HG03159 (cell line): ENCODE data around the gene PKP2.
"Not testable (repeated sequence)": the region's sequence is repeated elsewhere in the genome, so short reads cannot be mapped to it uniquely, and the experiment has no call there.

ENCODE experiments used
- ATAC-seq: cut with Tn5 transposase; IDR thresholded peaks from one replicate; pipeline ENCODE4 v1.9.1; 2021; ENCODE audit warnings: mild to moderate bottlenecking, moderate library complexity; ENCODE audit not compliant: unreplicated experiment

Gene PKP2

DNA sequence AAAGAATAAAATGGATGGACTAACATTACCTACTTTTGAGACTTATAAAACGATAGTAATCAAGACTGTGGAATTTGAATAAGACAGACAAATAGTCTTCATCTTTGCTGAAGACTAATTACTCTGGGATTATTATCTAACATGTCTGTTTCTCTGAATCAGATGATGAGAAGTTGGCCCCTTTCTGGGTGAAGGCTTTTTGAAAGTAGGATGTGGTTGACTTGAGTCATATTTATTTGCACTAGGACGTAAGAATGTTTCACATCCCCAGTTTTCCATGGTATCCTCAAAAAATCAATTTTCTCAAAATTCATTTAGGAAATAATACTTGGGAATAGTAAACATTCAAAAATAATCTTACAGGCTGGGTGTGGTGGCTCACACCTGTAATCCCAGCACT is 31.8 kb downstream of the PKP2 start:
- ATAC-seq, result no peak

DNA sequence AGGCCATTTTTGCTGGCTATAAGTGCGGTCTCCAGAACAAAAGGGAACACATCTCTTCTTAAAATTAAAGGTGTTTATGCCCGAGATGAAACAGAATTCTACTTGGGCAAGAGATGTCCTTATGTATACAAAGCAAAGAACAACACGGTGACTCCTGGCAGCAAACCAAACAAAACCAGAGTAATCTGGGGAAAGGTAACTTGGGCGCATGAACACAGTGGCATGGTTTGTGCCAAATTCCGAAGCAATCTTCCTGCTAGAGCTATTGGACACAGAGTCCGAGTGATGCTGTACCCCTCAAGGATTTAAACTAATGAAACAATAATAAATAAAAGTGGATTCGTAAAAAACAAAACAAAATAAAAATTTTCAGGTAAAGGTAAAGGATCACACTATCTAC is 33.4 kb downstream of the PKP2 start:
- no peak for ATAC-seq

DNA sequence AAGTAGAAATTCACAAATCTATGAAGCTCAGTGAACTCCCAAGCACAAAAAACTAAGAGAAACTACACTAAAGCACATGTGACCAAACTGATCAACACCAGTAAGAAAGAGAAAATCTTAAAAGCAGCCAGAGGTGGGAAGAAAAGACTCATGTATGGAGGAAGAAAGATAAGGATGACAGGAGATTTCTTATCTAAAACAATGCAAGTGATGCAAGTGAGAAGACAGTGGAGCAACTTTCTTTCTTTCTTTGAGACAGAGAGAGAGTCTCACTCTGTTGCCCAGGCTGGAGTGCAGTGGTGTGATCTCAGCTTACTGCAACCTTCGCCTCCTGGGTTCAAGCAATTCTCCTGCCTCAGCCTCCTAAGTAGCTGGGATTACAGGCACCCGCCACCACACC is 34.9 kb downstream of the PKP2 start:
- not testable (repeated sequence) for ATAC-seq

DNA sequence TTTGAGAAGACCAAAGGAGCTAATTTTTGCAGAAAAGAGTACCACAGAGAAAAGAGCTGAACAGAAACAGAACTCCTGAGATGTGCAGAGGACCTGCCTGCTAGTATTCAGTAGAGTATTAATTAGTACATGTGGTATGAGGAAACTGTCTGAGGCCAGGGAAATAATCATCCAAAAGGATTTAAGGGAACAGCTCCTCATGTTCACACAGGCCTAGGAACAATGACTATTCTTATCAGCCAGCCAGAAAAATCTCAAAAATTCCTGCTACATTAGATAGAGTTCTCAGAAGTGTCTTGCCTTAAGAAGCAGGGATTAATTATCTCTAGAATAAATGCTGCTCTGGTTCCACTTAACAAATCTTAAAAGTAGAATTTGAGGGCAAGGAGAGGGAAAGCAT is 36.4 kb downstream of the PKP2 start:
- ATAC-seq, result no peak

DNA sequence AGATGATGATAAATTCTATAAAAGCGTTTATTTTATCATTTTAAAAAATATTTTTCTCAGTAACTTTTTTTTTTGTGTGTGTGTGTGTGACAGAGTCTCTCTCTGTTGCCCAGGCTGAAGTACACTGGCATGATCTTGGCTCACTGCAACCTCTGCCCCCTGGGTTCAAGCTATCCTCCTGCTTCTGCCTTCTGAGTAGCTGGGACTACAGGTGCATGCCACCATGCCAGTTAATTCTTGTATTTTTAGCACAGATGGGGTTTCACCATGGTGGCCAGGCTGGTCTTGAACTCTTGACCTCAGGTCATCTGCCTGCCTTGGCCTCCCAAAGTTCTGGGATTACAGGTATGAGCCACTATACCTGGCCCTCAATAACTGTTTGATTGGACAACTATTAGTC is 37.2 kb downstream of the PKP2 start:
- ATAC-seq, result no peak

DNA sequence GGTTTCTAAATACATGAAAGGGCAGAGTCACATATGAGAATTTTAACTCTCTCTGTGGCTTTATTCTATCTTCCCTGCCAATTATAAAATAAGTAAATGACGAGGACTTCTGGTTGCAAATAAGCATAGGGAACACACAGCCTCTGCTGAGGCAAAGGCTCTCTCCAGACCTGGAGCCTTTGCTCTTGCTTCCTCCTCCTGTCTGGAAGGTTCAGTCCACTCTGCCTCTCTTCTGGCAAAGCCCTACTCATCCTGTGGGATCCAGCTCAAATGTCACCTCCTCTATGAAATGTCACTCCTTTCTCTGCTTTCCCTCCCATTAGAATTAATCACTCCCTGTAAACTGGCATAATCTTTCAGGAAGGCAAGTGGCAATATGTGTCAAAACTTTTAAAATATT is 41.9 kb downstream of the PKP2 start:
- no peak for ATAC-seq

DNA sequence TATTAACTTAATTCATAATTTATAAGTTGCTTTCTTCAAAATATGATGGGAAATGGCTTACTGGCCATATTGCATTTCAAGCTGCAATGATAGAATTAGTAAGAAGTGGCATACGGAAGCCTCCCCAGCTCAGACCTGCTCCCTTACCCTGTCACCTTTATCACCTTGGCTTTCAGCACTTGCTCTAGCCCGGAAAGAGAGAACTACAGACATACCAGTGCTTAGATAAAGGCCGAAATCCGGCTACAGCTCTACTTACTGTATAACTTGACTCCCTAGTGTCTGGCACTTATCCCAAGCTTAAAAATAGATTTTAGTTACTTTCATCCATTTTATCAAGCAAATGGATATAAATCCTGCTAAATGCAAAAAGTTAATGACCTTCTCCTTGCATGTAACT is 42.5 kb downstream of the PKP2 start:
- no peak for ATAC-seq

DNA sequence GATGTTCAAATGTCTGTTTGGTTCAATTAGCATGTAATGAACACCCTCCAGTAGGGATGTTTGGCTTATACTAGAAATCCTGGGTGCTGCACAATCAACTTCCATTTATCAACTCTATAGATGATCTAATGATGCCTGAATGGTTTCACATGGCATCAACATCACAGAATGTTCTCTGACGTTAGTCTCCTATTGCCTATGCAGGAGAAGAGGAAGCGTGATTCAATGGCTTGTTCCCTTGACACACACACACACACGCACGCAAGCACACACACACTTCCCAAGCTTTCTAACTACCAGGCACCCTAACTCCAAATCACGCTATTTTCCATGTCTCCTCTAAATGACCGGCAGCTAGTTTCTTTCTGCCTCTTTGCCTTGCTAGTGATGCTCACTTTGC is 49.3 kb downstream of the PKP2 start:
- no peak for ATAC-seq

DNA sequence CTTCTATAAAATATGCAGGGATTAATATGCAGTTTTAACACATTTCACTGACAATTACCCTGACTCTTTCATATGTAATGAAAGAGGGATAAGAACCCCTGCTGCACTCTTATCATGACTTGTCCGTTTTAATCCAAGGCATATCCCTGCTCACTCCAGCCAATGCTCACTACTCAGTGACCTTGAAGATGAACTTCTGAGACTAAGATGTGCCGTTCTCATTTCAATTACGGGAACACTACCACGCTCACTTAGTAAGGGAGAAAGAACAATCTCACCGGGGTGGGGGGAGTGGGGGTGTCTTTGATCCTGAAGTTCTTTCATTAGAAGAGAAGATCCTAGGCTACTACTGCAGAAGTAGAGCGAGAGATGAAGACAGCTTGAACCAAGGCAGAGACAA is 50.5 kb downstream of the PKP2 start:
- ATAC-seq, result no peak

DNA sequence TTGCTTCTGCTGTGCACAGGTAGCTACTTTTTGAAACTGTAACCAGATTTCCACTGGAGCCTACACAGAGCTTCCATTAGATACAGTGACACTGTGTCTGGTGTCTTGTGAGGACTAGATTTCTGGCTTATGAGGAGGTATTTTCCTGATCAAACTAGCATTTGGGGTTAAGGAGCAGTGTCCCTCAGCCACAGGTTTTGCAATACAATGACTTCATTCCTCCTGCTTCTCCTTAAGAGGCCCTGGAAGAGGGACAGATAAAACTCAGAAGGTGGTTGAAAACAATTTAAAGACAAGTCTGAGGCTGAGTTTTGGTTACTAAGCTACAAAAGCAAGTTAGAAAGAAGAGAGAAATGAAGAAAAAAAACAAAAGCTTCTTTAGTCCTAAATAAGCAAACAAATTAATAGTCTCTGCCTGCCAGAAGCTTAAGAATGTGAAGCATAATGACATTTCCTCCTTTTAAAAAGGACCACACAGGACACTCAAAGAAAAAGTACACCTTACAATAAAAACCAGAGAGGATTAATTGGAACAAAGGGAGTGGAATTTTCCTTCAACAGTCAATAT is 53.0 kb downstream of the PKP2 start:
- no peak for ATAC-seq

DNA sequence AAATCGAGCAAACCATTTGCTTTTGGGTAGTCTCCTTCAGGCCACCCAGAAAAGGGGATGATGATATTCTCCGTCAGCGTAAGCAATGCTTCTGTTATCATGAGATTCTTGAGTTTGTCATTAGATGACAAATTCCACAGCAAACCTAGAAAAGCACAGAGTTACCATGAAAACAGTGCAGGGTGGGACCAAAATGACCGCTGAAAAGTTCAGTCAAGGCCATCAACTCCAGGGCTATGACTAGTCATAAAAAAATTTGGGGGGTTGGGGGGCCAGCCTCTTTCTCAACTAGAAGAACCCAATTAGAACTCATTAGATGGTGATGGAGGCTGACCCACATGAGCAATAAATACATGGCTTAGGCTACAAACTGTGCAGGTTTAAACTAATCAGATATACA is 55.5 kb downstream of the PKP2 start:
- no peak for ATAC-seq

DNA sequence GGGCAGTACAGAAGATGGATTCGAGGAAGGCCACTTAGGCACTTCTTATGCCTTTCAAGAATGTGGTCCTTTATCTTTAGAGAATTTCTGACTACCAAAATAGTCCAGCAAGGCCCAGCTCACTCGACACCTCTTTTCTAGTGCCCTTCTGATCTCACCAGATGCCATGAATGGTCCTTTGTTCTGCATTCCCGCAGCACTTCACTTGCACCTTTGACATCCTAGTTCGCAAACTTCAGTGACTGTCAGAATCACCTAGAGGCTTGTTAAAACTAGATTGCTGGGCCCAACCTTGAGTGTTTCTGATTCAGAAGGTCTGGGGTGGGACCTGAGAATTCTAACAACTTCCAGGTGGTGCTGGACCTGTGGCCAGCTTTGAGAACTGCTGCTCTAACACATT is 56.7 kb downstream of the PKP2 start:
- no peak for ATAC-seq

DNA sequence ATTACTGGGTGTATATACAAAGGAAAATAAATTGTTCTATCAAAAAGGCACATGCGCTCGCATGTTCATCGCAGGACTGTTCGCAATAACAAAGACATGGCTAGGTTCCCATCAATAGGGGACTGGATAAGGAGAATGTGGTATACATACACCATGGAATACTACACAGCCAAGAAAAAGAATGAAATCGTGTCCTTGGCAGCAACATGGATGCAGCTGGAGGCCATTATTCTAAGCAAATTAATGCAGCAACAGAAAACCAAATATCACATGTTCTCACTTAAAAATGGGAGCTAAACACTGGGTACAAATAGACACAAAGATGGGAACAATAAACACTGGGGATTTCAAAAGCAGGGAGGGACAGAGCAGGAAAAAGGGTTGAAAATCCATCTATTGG is 58.6 kb downstream of the PKP2 start:
- no peak for ATAC-seq

DNA sequence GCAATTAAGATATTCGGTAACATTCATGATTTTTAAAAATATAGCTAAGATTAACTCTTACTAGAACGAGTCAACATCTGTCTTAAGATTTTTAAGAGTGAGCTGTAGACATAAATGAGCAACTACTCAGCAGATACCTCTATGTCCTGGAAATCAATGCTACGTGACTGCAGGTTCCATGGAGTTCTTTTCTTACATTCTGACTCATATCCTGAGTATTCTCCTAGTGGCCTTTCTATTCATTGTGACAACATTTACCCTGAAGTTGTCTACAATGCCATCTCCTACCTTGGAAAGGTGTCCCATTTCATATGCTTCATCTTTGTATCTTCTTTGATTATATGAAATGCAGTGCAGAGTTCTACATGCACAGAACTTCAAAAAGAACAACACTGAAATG is 59.9 kb downstream of the PKP2 start:
- no peak for ATAC-seq

DNA sequence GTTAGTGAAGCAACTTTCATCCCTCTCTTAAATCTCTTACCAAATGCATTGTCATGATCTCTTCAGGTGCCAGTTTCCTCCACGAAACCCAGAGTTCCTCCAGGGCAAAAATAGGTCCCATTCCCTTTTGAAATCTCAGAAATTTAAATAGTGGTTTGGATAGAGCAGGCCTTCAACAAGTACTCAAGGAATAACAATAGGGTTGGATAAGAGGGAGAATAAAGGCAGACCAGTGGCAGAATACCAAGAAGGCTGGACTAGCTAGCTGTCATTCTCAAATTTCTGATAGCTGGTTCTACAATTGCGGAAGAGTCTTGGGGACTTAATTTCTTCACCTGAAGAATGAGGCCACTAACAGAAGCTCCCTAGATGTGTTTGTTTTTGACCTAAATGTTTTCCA is 62.5 kb downstream of the PKP2 start:
- no peak for ATAC-seq

DNA sequence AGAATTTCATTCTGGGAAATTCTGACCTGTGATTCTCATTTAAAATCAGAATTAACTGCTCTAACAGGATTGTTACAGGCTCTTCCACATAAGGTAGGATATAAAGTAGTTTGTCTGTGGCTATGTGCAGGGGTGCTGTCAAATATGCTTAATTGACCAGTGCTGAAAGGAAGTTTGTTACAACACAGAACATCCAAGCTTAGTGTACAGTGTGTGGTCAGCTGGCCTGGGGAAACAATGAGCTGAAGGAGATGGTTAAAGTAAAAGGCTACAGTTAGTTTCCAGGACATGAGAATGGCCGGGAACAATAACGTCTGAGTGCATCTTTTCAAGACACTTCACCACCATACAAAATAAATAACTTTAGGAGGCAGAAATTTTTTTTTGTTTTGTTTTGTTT is 68.0 kb downstream of the PKP2 start:
- no peak for ATAC-seq

DNA sequence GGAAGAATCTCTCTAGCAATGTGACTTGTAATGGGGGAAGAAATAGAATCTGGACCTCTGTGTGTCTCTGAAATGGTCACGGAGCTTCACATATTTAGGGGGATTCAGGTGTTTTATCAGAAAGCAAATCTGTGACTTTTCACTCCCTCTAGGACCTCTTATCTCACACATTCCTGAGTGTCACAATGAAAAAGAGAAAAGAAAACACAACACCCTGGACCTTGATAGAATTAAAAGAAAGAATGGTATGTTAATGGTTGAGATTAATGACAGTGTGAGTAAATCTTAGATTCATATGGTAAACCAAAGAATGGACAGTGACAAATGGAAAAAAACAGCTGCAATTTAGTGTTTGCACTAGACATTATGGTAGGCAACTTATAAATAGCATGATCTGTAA is 68.5 kb downstream of the PKP2 start:
- no peak for ATAC-seq

DNA sequence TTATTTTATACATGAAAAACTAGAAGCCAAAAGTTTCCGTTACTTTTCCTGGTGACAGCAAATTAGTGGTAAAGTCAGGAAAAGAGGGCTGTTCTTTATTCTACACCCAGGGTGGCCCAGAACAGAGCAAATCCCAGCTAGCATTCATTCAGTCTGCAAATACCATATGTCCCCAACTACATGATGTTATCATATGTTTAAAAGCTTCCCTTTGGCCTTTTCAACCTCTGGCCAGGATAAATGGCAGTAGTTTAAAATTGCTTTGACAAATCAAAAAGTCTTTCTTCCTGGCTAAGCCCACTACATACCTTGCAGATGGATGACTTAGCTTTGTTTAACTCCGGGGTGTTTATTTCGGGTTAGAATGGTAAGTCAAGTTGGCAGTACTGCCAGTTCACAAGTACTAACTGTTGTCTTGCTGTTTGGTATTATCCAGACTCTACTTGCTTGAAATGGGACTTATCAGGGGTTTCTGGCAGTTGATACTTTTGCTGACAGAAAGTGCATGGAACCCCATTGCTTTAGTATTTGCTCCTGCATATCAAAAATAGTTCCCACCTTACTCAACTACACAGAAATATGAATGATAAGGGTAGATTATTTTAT is 69.7 kb downstream of the PKP2 start:
- no peak for ATAC-seq

DNA sequence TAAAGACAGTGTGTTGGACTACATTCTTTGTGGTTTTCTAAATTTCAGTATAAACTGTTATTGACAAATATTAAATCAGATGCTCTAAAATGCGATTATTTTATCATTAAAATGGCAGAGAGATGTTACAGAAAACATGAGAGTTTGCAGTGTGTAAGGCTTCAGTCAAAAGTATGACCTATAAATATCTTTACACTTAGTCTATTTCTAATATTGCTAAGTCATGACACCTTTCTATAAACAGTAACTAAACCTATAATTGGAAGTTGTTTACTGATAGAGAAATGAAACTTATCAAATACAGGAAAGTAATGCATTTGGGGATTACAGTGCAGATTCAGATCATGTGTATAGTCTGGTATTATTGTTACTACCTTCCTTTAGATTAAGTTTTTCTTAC is 72.0 kb downstream of the PKP2 start:
- no peak for ATAC-seq

DNA sequence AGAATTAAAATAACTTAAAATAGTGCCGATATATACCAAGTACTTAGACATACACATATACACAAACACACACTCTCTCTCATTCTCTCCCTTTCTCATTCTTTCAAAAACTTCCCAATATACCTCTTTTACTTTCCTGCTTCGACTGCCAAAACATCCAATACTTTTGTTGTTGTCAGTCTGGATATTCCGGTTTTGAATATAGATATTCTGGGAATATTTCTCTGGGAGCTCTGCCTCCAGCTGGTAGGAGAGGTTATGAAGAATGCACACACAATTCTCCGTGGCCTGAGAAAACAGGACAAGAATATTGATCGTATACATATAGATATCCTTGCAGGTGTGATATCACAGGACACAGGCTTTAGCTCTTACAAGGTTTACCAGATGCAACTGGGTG is 74.2 kb downstream of the PKP2 start:
- ATAC-seq, result no peak

DNA sequence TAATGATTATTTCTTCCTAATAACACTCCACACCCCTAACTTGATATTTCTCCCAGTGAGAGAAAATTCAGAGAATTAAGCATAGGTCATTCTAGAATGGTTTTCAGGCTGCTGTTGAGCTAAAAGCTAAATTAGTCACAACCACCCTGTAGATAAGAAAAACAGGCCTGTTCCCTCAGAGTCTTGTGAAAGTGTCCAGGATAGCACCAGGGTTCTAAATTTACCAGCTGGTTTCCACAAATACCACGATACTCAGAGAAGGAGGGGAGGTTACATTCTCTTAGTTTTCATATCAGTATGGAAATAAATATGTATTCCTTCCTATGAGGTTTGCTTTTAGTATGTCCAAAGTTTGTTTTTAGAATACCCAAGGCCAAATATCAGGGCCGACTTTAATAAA is 74.9 kb downstream of the PKP2 start:
- ATAC-seq, result no peak

DNA sequence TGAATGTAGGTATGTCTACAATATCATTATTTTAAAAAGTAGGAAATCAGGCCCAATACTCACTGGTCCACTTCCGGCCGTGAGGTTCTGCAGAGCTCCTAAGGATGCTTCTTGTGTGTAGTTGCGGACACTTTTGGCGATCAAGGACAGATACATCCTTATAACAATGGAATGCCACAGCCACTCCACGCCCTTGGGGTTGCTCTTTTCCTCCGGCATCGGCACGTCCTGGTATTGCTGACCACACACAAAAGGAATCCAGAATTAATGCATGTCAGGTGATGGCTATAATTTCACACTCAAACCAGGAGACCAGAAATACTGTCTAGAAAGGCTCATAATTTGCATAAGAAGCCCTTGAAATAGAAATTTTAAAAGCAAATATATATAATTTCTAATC is 75.3 kb downstream of the PKP2 start:
- ATAC-seq, result no peak

DNA sequence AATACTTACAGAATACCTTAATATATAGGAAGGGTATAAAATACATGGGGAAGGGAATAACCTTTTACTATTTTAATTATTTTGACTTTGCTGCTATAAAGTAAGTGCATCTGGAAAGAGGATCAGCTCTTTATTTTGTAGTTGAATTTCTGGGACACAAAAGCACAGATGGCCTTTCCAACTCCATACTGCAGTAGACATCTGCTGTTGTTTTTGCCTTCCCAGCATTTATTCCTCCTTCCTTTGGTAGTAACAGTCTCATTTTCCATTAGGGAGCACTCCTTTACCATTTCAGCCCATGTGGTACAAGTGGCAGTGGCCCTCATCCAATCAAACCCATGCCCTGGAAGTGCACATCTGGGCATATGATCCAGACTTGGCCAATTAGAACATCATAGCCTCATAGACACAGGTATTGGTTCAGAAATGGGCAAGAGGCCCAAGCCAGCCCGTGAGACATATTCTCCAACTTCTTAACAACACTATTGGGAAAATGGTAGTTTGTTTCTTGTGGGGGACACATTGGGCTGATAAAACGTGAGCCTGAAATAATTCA is 76.1 kb downstream of the PKP2 start:
- no peak for ATAC-seq
